ENCODE measurements around the gene FAM131C.
"Not testable (repeated sequence)": the region's sequence is repeated elsewhere in the genome, so short reads cannot be mapped to it uniquely, and the experiment has no call there.

FAM131C gene

DNA sequence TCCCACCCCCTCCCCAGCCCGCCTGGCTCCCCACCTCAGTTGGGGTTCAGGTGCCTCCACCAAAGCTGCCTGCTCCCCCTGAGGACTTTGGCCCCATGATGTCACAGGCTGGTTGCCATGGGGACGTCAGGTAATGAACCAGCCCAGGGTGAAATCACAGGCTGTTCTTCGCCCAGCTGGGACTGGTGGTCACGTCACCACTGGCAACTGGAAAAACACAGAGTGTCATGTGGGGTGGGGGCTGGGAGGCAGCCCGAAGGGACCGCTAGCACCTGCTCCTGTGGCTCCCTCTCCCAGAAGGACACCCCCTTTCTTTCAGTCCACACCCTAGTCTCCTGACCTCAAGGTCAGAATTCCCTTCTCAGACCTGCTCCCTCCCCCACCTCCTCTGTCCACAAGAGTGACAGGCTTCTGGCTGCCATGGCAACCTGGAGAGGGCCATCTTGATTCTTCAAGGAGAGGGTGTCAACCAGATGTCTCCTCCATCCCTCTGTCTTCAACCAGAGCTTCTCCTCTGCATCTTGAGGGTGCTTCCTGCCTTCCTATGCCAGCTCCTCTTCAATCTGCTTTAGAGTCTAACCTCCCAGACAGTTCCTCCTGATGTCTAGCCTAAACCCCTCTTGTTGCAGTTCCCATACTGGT is 6.2 kb downstream of the FAM131C start:
- DNase-seq: peak; percentile 20
- Histone ChIP-seq H3K4me3 (ENCODE audit: low read depth, low read length) (no peak overlapping the region), H3K9me3 (no peaks in the 10 kb centered on the region), H3K36me3 (no peaks in the 10 kb centered on the region), H3K27me3 (no peaks in the 10 kb centered on the region), H3K4me1 (no peaks in the 10 kb centered on the region)
- TF ChIP-seq, protein P1, sequence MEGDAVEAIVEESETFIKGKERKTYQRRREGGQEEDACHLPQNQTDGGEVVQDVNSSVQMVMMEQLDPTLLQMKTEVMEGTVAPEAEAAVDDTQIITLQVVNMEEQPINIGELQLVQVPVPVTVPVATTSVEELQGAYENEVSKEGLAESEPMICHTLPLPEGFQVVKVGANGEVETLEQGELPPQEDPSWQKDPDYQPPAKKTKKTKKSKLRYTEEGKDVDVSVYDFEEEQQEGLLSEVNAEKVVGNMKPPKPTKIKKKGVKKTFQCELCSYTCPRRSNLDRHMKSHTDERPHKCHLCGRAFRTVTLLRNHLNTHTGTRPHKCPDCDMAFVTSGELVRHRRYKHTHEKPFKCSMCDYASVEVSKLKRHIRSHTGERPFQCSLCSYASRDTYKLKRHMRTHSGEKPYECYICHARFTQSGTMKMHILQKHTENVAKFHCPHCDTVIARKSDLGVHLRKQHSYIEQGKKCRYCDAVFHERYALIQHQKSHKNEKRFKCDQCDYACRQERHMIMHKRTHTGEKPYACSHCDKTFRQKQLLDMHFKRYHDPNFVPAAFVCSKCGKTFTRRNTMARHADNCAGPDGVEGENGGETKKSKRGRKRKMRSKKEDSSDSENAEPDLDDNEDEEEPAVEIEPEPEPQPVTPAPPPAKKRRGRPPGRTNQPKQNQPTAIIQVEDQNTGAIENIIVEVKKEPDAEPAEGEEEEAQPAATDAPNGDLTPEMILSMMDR (IDR thresholded peaks at IDR 0.05; ENCODE audit: low read depth, low read length): no peak

DNA sequence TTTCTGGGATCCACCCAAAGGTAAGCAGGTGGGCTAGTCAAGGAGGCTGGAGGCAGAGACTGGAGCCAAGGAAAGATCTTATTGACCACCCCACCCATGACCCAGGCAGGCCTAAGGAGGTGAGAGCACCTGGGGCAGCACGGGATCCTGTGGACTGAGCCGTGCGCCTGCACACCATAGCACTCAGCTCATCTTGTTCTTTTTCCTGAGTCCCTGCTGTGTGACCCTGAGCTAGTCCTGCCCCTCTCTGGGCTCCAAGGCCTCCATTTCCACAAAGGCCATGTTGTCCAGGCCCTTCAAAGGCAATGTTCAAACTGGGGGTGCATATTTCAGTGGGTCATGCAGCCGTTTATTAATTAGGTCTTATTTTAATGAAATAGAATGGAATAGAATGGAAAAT is 7.2 kb downstream of the FAM131C start:
- TF ChIP-seq, protein P1 (IDR thresholded peaks at IDR 0.05; ENCODE audit: low read depth, low read length): no peak
- H3K4me3 ChIP-seq (ENCODE audit: low read depth, low read length): no peak overlapping the region
- no peaks in the 10 kb centered on the region for H3K36me3 ChIP-seq
- no peaks in the 10 kb centered on the region for H3K9me3 ChIP-seq
- H3K4me1 ChIP-seq: no peaks in the 10 kb centered on the region
- no peaks in the 10 kb centered on the region for H3K27me3 ChIP-seq
- no peak for DNase-seq

DNA sequence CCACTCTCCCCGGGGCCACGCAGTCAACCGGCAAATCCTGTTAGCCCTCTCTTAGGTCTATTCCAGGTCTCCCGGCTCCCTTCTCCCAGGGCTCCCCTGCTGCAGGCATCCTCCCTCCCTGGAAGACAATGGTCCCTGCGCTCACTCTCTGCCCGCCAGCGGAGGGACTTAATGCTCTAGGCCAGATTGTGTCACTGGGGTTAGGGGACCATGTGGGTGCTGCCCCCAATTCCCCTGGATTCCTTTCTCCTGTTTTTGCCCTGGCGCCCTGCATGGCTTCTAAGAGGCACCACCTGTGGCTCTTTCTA is 8.2 kb downstream of the FAM131C start:
- Histone ChIP-seq H3K4me3 (ENCODE audit: low read depth, low read length) (no peak overlapping the region), H3K4me1 (no peaks in the 10 kb centered on the region), H3K36me3 (no peaks in the 10 kb centered on the region), H3K27me3 (no peaks in the 10 kb centered on the region), H3K9me3 (no peaks in the 10 kb centered on the region)
- no peak for DNase-seq
- TF ChIP-seq, protein P1 (IDR thresholded peaks at IDR 0.05; ENCODE audit: low read depth, low read length): no peak

DNA sequence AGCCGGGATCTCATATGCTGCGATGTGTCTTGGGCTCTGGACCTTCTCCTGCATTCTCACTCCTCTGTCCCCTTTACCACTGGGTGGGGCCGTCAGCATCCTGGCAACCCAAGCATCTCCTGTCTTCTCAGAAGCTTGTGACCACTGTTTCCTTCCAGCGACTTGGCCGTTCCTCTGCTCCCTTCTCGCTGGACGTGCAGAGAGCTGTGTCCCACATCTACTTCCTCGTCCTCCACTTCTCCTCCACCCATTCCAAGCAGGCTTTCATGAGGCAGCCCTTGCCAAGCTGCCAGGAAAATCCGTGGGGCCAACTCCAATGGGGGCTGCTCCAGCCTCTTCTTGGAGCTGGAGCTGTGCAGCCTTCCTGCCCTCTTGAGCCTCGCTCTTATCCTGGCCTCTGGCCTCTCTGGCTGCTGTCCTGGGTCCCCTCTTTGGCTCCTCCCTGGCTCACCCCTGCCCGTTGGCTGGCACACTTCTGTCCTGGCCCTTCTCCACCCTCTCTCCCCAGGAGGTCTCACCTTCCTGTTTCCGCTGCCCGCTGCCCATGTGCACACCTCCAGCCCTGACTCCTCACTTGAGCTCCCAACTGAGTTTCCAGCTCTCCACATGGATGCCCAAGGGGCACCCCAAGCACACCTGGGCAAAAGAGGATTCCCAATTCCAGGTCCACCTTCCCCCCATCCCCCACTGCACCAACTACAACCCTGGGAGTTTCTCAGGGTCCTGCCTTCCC is 8.7 kb downstream of the FAM131C start:
- Histone ChIP-seq H3K36me3 (no peaks in the 10 kb centered on the region), H3K4me1 (no peaks in the 10 kb centered on the region), H3K4me3 (ENCODE audit: low read depth, low read length) (no peak overlapping the region), H3K9me3 (no peaks in the 10 kb centered on the region), H3K27me3 (no peaks in the 10 kb centered on the region)
- TF ChIP-seq, protein P1 (IDR thresholded peaks at IDR 0.05; ENCODE audit: low read depth, low read length): no peak
- DNase-seq: no peak

DNA sequence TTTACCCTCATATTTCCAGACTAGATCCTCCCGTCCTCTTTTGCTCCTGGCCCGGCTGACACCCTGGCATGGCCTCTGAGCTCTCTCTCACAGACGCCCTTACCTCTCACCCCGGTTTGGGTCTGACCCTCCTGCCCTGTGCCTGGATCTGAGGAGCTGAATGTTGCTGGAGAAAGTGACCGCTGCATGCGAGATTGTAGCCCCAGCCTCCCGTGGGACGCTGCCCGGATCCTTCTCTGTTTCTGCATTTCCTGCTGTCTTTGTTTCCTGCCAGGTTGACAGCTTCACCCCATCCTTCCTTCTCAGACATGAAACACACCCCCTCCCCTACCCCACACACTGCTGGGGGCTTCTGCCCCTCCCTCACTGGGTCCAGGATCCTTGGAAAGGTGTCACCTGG is 9.5 kb downstream of the FAM131C start:
- DNase-seq: no peak
- H3K4me3 ChIP-seq (ENCODE audit: low read depth, low read length): no peak overlapping the region
- no peaks in the 10 kb centered on the region for H3K4me1 ChIP-seq
- no peaks in the 10 kb centered on the region for H3K9me3 ChIP-seq
- TF ChIP-seq, protein P1 (IDR thresholded peaks at IDR 0.05; ENCODE audit: low read depth, low read length): no peak
- H3K27me3 ChIP-seq: no peaks in the 10 kb centered on the region
- no peaks in the 10 kb centered on the region for H3K36me3 ChIP-seq

DNA sequence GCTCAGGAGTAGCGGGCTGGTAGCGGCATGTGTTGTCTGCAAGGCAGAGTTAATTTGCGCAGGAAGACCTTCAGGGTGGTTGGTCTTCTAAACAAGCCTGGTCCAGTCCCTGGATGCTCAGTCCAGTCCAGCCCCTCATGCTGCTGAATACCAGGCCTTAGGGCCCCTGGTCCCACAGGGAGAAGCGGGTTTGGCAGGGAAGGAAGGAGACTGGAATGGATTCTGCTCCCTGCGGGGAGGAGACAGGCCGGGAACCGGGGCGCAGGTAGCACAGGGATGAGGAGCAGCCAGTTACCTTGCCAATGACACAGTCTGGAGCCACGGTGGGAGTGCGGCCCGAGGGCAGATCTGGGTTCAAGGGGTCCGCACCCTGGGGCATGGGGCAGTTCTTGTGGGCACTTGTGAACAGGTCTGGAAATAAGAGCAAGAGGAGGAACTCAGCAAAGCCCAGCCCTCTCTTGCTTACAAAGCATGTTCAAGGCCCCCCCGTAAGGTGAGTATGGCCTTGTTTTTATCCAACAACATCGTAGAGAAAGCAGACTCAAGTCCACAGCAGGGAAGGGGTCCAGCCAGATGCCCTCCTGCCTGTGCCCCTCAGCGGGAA is 10.1 kb downstream of the FAM131C start:
- no peak overlapping the region for H3K4me3 ChIP-seq (ENCODE audit: low read depth, low read length)
- no peaks in the 10 kb centered on the region for H3K4me1 ChIP-seq
- no peaks in the 10 kb centered on the region for H3K36me3 ChIP-seq
- no peak for DNase-seq
- no peaks in the 10 kb centered on the region for H3K9me3 ChIP-seq
- H3K27me3 ChIP-seq: no peaks in the 10 kb centered on the region
- TF ChIP-seq, protein P1 (IDR thresholded peaks at IDR 0.05; ENCODE audit: low read depth, low read length): no peak

DNA sequence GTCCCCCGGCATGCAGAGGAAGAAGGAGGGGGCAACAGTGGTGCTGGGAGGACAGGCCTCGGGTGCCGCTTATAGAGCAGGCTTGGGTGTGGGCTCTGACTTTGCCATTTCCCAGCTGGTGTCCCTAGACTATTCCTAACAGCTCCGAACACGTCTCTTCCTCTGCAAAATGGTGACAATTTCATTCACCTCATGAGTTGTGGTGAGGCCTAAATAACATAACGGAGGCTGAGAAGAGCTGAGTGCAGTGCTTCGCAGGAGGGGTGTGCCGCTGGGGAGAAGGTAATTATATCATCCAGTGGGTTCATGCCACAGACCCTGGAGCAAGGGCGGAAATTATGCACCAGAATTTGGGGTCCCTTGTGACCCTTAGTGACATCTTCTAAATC is 10.8 kb downstream of the FAM131C start:
- H3K36me3 ChIP-seq; DNase-seq; H3K4me3 ChIP-seq (ENCODE audit: low read depth, low read length); H3K9me3 ChIP-seq; H3K27me3 ChIP-seq; H3K4me1 ChIP-seq: not testable (repeated sequence)

DNA sequence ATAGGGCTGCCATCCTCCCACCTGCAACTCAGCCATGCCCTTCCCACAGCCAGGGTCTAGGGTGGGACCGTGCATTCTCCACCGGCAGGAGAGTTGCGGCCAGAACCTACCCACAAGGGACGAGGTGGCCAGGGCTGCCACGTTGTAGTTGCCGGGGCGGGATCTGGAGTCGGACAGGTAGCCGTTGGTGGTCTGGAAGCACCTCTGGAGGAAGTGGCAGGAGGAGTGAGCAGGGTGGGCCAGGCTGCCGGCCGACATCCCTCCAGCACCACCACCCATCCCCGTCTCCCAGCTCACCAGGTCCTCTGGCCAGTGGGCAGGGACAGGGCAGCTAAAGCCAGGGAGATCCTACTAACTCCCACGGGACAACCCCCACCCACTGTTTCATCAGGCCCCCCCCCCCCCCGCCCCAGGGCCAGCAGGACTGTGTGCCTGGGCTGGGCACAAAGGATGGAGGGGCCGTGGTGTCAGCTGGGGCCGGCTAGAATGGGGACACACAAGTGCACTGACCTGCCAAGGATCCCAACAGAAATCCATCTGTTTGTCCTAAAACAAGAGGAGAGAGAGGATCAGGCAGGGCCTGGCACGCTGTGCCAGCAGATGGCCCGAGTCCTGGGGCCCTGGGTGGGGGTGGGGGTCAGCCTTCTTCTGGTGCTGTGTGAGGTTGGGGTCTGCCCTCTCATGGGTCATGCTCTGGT is 11.3 kb downstream of the FAM131C start:
- H3K36me3 ChIP-seq; H3K4me1 ChIP-seq; H3K4me3 ChIP-seq (ENCODE audit: low read depth, low read length); H3K27me3 ChIP-seq; H3K9me3 ChIP-seq; DNase-seq: not testable (repeated sequence)
